Suppressor macrophage treated with lipopolysaccharide for 4 hours (primary cell): Measurements from ENCODE around the gene AKAP12.

Experiments
- DNase-seq: peaks from one replicate; pipeline ENCODE4 v3.0.0-alpha.2; 2020

Gene AKAP12

GRCh38 chr6:151284012-151284411 lies 44.2 kb downstream of the AKAP12 start:
- no peak for DNase-seq

GRCh38 chr6:151284548-151285017 lies 44.8 kb downstream of the AKAP12 start:
- DNase-seq = no peak

GRCh38 chr6:151285122-151285521 lies 45.4 kb downstream of the AKAP12 start:
- no peak for DNase-seq

- no peak for DNase-seq
Measured at GRCh38 chr6:151286214-151286613, 46.4 kb downstream of the AKAP12 start.

- DNase-seq = no peak
Measured at GRCh38 chr6:151288712-151289398, 49.1 kb downstream of the AKAP12 start.

GRCh38 chr6:151289399-151290007 lies 49.7 kb downstream of the AKAP12 start:
- no peak for DNase-seq

- no peak for DNase-seq
Measured at GRCh38 chr6:151290877-151291721, 51.3 kb downstream of the AKAP12 start.

- no peak for DNase-seq
Measured at GRCh38 chr6:151291722-151292059, 51.9 kb downstream of the AKAP12 start.

GRCh38 chr6:151292974-151293687 lies 53.4 kb downstream of the AKAP12 start:
- no peak for DNase-seq

- no peak for DNase-seq
Measured at GRCh38 chr6:151293688-151294016, 53.9 kb downstream of the AKAP12 start.

GRCh38 chr6:151294561-151295101 lies 54.9 kb downstream of the AKAP12 start:
- DNase-seq = no peak

GRCh38 chr6:151297886-151298285 lies 58.1 kb downstream of the AKAP12 start:
- DNase-seq = no peak

GRCh38 chr6:151299011-151299410 lies 59.2 kb downstream of the AKAP12 start:
- DNase-seq = no peak

GRCh38 chr6:151300267-151300991 lies 60.7 kb downstream of the AKAP12 start:
- DNase-seq = no peak

- no peak for DNase-seq
Measured at GRCh38 chr6:151301547-151301946, 61.8 kb downstream of the AKAP12 start.

- no peak for DNase-seq
Measured at GRCh38 chr6:151303231-151303630, 63.5 kb downstream of the AKAP12 start.

- no peak for DNase-seq
Measured at GRCh38 chr6:151306269-151306783, 66.6 kb downstream of the AKAP12 start.

- DNase-seq = no peak
Measured at GRCh38 chr6:151307501-151307900, 67.7 kb downstream of the AKAP12 start.

GRCh38 chr6:151309619-151310018 lies 69.9 kb downstream of the AKAP12 start:
- no peak for DNase-seq

GRCh38 chr6:151310279-151310678 lies 70.5 kb downstream of the AKAP12 start:
- no peak for DNase-seq

- DNase-seq = no peak
Measured at GRCh38 chr6:151310852-151311767, 71.3 kb downstream of the AKAP12 start.
